ENCODE measurements around the gene TRIML1. TPM values are rescaled to one million over a fixed set of nuclear protein-coding genes. Genes with fewer than 3 reads are reported as not detected.

TRIML1 gene
- total RNA-seq, 1 experiment from 2014 or later: not detected

- Histone ChIP-seq H3K4me3 (replicated peaks in 1 of 2; ENCODE audit: low read depth in 1 of 2, low read length in 2 of 2) (no peak overlapping the region), H3K79me2 (ENCODE audit: insufficient read depth, low read length) (no peaks in the 10 kb centered on the region), H3K27me3 (ENCODE audit: insufficient read depth, low read length) (no peaks in the 10 kb centered on the region), H3K27ac (ENCODE audit: low read depth, low read length) (no peak overlapping the region), H4K20me1 (ENCODE audit: insufficient read depth) (no peaks in the 10 kb centered on the region), H3K36me3 (ENCODE audit: control insufficient read depth in 1 of 2, insufficient read depth in 2 of 2, low read length in 2 of 2) (no peaks in the 10 kb centered on the region), H3K4me1 (ENCODE audit: control insufficient read depth in 1 of 2, insufficient read depth in 2 of 2, low read length in 2 of 2) (peaks cover 0 to 3% of the 10 kb centered on the region in 2 experiments; a peak in 1 of 4 replicates), H2AFZ (ENCODE audit: low read depth, low read length, poor library complexity, severe bottlenecking) (no peak overlapping the region), H3K9me3 (ENCODE audit: control insufficient read depth in 1 of 2, insufficient read depth in 1 of 2, low read depth in 1 of 2, low read length in 2 of 2) (no peaks in the 10 kb centered on the region), H3K9me2 (ENCODE audit: insufficient read depth) (no peaks in the 10 kb centered on the region), H3K4me2 (ENCODE audit: low read length) (no peak overlapping the region), H3K9ac (ENCODE audit: low read length) (no peak overlapping the region)
- TF ChIP-seq JUND (IDR thresholded peaks at IDR 0.05) (no peak), POLR2A (IDR thresholded peaks at IDR 0.05; ENCODE audit: borderline replicate concordance, extremely low read depth, insufficient read depth, insufficient read length) (no peak), CEBPB (IDR thresholded peaks at IDR 0.05; ENCODE audit: low read depth) (no peak)
- ATAC-seq (no peak), DNase-seq (ENCODE audit: low read depth, low spot score) (no peak)
- ChIA-PET CTCF (no interaction called here), POLR2A (no interaction called here), RAD21 (ENCODE audit: low non-redundant PET in 1 of 2, low total read pairs in 2 of 2, uncharacterized antibody in 2 of 2, unreplicated experiment in 2 of 2) (interaction anchor here in 1 of 2 experiments (0.6 kb wide), 1 partner anchor 39 kb away, joined by 3 read pairs; no protein-coding TSS in a partner anchor)
- intact Hi-C loops (cut with micrococcal nuclease): loop anchor here (2.0 kb wide), 1 partner anchor 30 kb away; no protein-coding TSS in a partner anchor
- no TSS peak for BruUV-seq (replicated peaks)
These were observed 55.2 kb downstream of the TRIML1 start for GRCh38 chr4:188194421-188194820.

- no peak overlapping the region for H2AFZ ChIP-seq (ENCODE audit: low read depth, low read length, poor library complexity, severe bottlenecking)
- no peaks in the 10 kb centered on the region for H3K36me3 ChIP-seq (ENCODE audit: control insufficient read depth in 1 of 2, insufficient read depth in 2 of 2, low read length in 2 of 2)
- ATAC-seq (no peak), DNase-seq (ENCODE audit: low read depth, low spot score) (no peak)
- BruUV-seq (replicated peaks): no TSS peak
- H3K9me3 ChIP-seq (ENCODE audit: control insufficient read depth in 1 of 2, insufficient read depth in 1 of 2, low read depth in 1 of 2, low read length in 2 of 2): no peaks in the 10 kb centered on the region
- no peak overlapping the region for H3K4me3 ChIP-seq (replicated peaks in 1 of 2; ENCODE audit: low read depth in 1 of 2, low read length in 2 of 2)
- peaks cover 0 to 3% of the 10 kb centered on the region in 2 experiments; a peak in 1 of 4 replicates for H3K4me1 ChIP-seq (ENCODE audit: control insufficient read depth in 1 of 2, insufficient read depth in 2 of 2, low read length in 2 of 2)
- no peaks in the 10 kb centered on the region for H4K20me1 ChIP-seq (ENCODE audit: insufficient read depth)
- H3K4me2 ChIP-seq (ENCODE audit: low read length): no peak overlapping the region
- ChIA-PET RAD21 (ENCODE audit: low non-redundant PET in 1 of 2, low total read pairs in 2 of 2, uncharacterized antibody in 2 of 2, unreplicated experiment in 2 of 2) (no interaction called here), POLR2A (no interaction called here), CTCF (no interaction called here)
- H3K9ac ChIP-seq (ENCODE audit: low read length): no peak overlapping the region
- TF ChIP-seq EGR1 (IDR thresholded peaks at IDR 0.05; ENCODE audit: low read depth) (no peak), POLR2AphosphoS5 (IDR thresholded peaks at IDR 0.05; ENCODE audit: low read depth, low read length) (no peak), ZBTB33 (IDR thresholded peaks at IDR 0.05; ENCODE audit: extremely low read depth, insufficient replicate concordance, low read length) (no peak), ZNF274 (IDR thresholded peaks at IDR 0.05; ENCODE audit: low read depth, low read length) (no peak), SIN3A (IDR thresholded peaks at IDR 0.05; ENCODE audit: low read depth) (no peak), EZH2 (IDR thresholded peaks at IDR 0.05) (no peak), SRF (IDR thresholded peaks at IDR 0.05; ENCODE audit: low read depth) (no peak), RAD21 (IDR thresholded peaks at IDR 0.05; ENCODE audit: low read depth) (no peak), TCF7L2 (IDR thresholded peaks at IDR 0.05; ENCODE audit: borderline replicate concordance, extremely low read depth, insufficient read depth, insufficient read length) (no peak), CTCF (IDR thresholded peaks at IDR 0.05 in 2 of 3, conservative IDR thresholded peaks at IDR 0.05 in 1 of 3; ENCODE audit: borderline replicate concordance in 1 of 3, insufficient read depth in 1 of 3, low read depth in 2 of 3, low read length in 2 of 3) (no peak), ELF1 (IDR thresholded peaks at IDR 0.05; ENCODE audit: borderline replicate concordance, low read depth) (no peak), CEBPB (IDR thresholded peaks at IDR 0.05; ENCODE audit: low read depth) (no peak), POLR2A (IDR thresholded peaks at IDR 0.05; ENCODE audit: borderline replicate concordance, extremely low read depth, insufficient read depth, insufficient read length) (no peak), ZFX (IDR thresholded peaks at IDR 0.05) (no peak)
- H3K27ac ChIP-seq (ENCODE audit: low read depth, low read length): no peak overlapping the region
- H3K27me3 ChIP-seq (ENCODE audit: insufficient read depth, low read length): no peaks in the 10 kb centered on the region
- no peaks in the 10 kb centered on the region for H3K79me2 ChIP-seq (ENCODE audit: insufficient read depth, low read length)
- H3K9me2 ChIP-seq (ENCODE audit: insufficient read depth): no peaks in the 10 kb centered on the region
- intact Hi-C loops (cut with micrococcal nuclease): loop anchor here (2.0 kb wide), 1 partner anchor 31 kb away; no protein-coding TSS in a partner anchor
These were observed 56.2 kb downstream of the TRIML1 start for GRCh38 chr4:188195389-188195985.

Data from HCT116 (cell line).